Right ventricle myocardium superior (tissue), 1 donor: Measurements from ENCODE around the gene SRSF10. TPM values are rescaled to one million over a fixed set of nuclear protein-coding genes. Genes with fewer than 3 reads are reported as not detected.

Experiments
- ATAC-seq: fragments of 200-7000 bp; cut with Tn5 transposase; one replicate; pipeline ENCODE4 v1.9.1; 2020; ENCODE audit warnings: mild to moderate bottlenecking; ENCODE audit not compliant: poor library complexity
- DNase-seq: peaks from one replicate; pipeline ENCODE4 v3.0.0-alpha.2; 2020
- intact Hi-C: fragments of 100-400 bp; cut with DNase I; formaldehyde crosslinking; loops from one replicate; pipeline ENCODE4 v1.11.2; 2022
- microRNA-seq: library from miRNA; unstranded; fragments of <30 nt; microRNA quantifications from one replicate; pipeline ENCODE4 v1.2.0, GENCODE V29; 2020
- total RNA-seq: library from RNA; stranded (reverse); fragmentation: NEBNext Ultra II Directional; extraction: Animal tissue kit (Norgen Biotek cat#: 25700); gene quantifications from one replicate; pipeline ENCODE4 v1.2.1, GENCODE V29; 2021
- donor health status: DM: no; HTN: yes; CAD: no; lungs with severe emphysema.

Gene SRSF10
- total RNA-seq, 1 donor from 2014 or later, result 51.9 TPM

- intact Hi-C loops, result no loop called here
- ATAC-seq (no peak), DNase-seq (no peak)
These were observed 56.3 kb downstream of the SRSF10 start for GRCh38 chr1:23923592-23924499.

GRCh38 chr1:23922321-23922943, 57.7 kb downstream of the SRSF10 start:
- ATAC-seq (no peak), DNase-seq (no peak)
- intact Hi-C loops, result no loop called here

- intact Hi-C loops, result no loop called here
- ATAC-seq (peak; percentile 78), DNase-seq (peak; percentile 67)
These were observed 63.7 kb downstream of the SRSF10 start for GRCh38 chr1:23916209-23917131.

DNA sequence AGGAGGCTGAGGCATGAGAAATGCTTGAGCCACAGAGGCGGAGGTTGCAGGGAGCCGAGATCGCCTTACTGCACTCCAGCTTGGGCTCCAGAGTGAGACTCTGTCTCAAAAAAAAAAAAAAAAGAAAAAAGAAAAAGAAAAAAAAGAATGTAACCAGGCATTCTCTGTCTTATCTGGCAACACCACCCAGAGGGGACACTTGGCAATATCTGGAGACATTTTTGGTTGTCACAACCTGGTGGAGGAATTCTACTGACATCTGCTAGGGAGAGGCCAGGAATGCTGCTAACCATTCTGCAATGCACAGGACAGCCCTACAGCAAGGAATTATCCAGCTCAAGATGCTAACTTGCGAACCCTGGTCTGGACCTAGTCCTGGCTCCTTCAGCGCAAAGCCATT, 64.7 kb downstream of the SRSF10 start:
- intact Hi-C loops, result no loop called here
- ATAC-seq (no peak), DNase-seq (no peak)

GRCh38 chr1:23914921-23915320, 65.2 kb downstream of the SRSF10 start:
- no peak for ATAC-seq
- intact Hi-C loops, result no loop called here
- DNase-seq, result no peak

Small RNAs within 50 kb of the gene (microRNA-seq; reads per million reads assigned to microRNA genes)
- gene MIR378F, result not detected

Other genes with a start within 250 kb of the SRSF10 start
- 34.5 TPM for gene ELOA, start 236.9 kb downstream of the SRSF10 start, total RNA-seq
- 43.8 TPM for gene PITHD1, start 201.9 kb downstream of the SRSF10 start, total RNA-seq
- gene LYPLA2, start 189.2 kb downstream of the SRSF10 start, total RNA-seq, result 26.8 TPM
- gene GALE, start 179.6 kb downstream of the SRSF10 start, total RNA-seq, result 5.3 TPM
- 34.3 TPM for gene HMGCL, start 154.9 kb downstream of the SRSF10 start, total RNA-seq
- 12.3 TPM for gene FUCA1, start 112.0 kb downstream of the SRSF10 start, total RNA-seq
- not detected for gene CNR2, start 67.0 kb downstream of the SRSF10 start, total RNA-seq
- gene PNRC2, start 20.5 kb downstream of the SRSF10 start, total RNA-seq, result 74.2 TPM
- 396 TPM for gene MYOM3, start 131.8 kb upstream of the SRSF10 start, total RNA-seq
- 0.16 TPM for gene IL22RA1, start 162.8 kb upstream of the SRSF10 start, total RNA-seq
- gene IFNLR1, start 207.0 kb upstream of the SRSF10 start, total RNA-seq, result 2.8 TPM